A549 (cell line): Measurements from ENCODE around the gene DCAF6. TPM values are rescaled to one million over a fixed set of nuclear protein-coding genes. Genes with fewer than 3 reads are reported as not detected.

Source experiments
- ATAC-seq, 2 experiments: fragments of 200-7000 bp in 1 of 2; fragments of >200 bp in 1 of 2; cut with Nextera tagmentation in 1 of 2; cut with Tn5 transposase in 1 of 2; 3 replicates each; pipeline versions ENCODE4 v1.8.0 to v1.9.1; 2018 to 2020; ENCODE audit warnings: mild to moderate bottlenecking in 1 of 2, moderate library complexity in 1 of 2
- CTCF ChIA-PET: fragments of 300-600 bp; sonication (Branson Sonifier 250); formaldehyde crosslinking; extraction: SDS; loops from one replicate; lab custom pipeline; 2021; ENCODE audit warnings: antibody characterized with exemption, inconsistent platforms; lab: Yijun Ruan, JAX
- POLR2A ChIA-PET: fragments of 350-600 bp; formaldehyde crosslinking; extraction: SDS; loops from one replicate; lab custom pipeline; 2021; ENCODE audit warnings: antibody characterized with exemption, inconsistent platforms; lab: Yijun Ruan, JAX
- DNase-seq, 2 experiments: peaks; one replicate each; pipeline versions ENCODE4 v3.0.0 to v3.0.0-alpha.2; 2011 to 2016; ENCODE audit warnings: low read depth in 1 of 2, low spot score in 1 of 2
- FAIRE-seq: peaks from 2 replicates; lab custom pipeline; 2011; peaks lifted over from hg19 to GRCh38; lab: Jason Lieb, UNC
- H3K27ac ChIP-seq, 2 experiments: fragments of >200 bp; sonication (Bioruptor Twin); formaldehyde crosslinking; 3 replicates each; pipeline ENCODE4 v1.5.1; 2016 to 2017
- H3K4me1 ChIP-seq: fragments of >200 bp; sonication (Bioruptor Twin); formaldehyde crosslinking; 3 replicates; pipeline ENCODE4 v1.6.1; 2016
- H3K4me2 ChIP-seq: fragments of >200 bp; sonication (Bioruptor Twin); formaldehyde crosslinking; 3 replicates; pipeline ENCODE4 v1.6.1; 2016
- H3K4me3 ChIP-seq: fragments of >200 bp; sonication (Bioruptor Twin); formaldehyde crosslinking; 3 replicates; pipeline ENCODE4 v1.5.1; 2016
- H3K9me3 ChIP-seq: fragments of >200 bp; sonication (Bioruptor Twin); formaldehyde crosslinking; 3 replicates; pipeline ENCODE4 v1.6.1; 2016
- CBX8 ChIP-seq: fragments of 200-600 bp; sonication (generic); IDR thresholded peaks from 2 replicates; pipeline ENCODE4 v1.6.1; 2016
- CHD4 ChIP-seq: fragments of 200-600 bp; sonication (generic); IDR thresholded peaks from 2 replicates; pipeline ENCODE4 v1.6.1; 2016; ENCODE audit warnings: antibody characterized with exemption, mild to moderate bottlenecking, borderline replicate concordance
- EHMT2 ChIP-seq: fragments of 200-600 bp; sonication (generic); IDR thresholded peaks from 2 replicates; pipeline ENCODE4 v1.6.1; 2016; ENCODE audit warnings: antibody characterized with exemption, low read depth, mild to moderate bottlenecking, moderate library complexity
- EP300 ChIP-seq, 2 experiments: fragments of >200 bp; sonication (Bioruptor Twin); formaldehyde crosslinking; IDR thresholded peaks; 2 replicates in 1 of 2; 3 replicates in 1 of 2; pipeline ENCODE4 v1.6.1; 2016 to 2017
- ESRRA ChIP-seq: fragments of 150-350 bp; IDR thresholded peaks from 2 replicates; pipeline ENCODE4 v1.6.1; 2014; ENCODE audit warnings: mild to moderate bottlenecking, low read length, borderline replicate concordance
- FOSB ChIP-seq: fragments of 250-450 bp; sonication (Bioruptor Pico); IDR thresholded peaks from 2 replicates; pipeline ENCODE4 v1.5.0; 2020; ENCODE audit warnings: mild to moderate bottlenecking, moderate library complexity
- FOSL2 ChIP-seq, 2 experiments: fragments of 450-650 bp in 1 of 2; fragments of >200 bp in 1 of 2; sonication (Bioruptor Twin) in 1 of 2; formaldehyde crosslinking; IDR thresholded peaks; 2 replicates each; pipeline versions ENCODE4 v1.5.0 to v1.6.1; 2016 to 2020; ENCODE audit warnings: mild to moderate bottlenecking in 1 of 2, moderate library complexity in 1 of 2
- FOXS1 ChIP-seq: fragments of 250-450 bp; sonication (Bioruptor Pico); IDR thresholded peaks from 2 replicates; pipeline ENCODE4 v1.5.0; 2020; ENCODE audit warnings: mild to moderate bottlenecking, moderate library complexity
- JUNB ChIP-seq: fragments of >200 bp; sonication (Bioruptor Twin); formaldehyde crosslinking; IDR thresholded peaks from 2 replicates; pipeline ENCODE4 v1.6.1; 2016
- KDM1A ChIP-seq: fragments of 200-600 bp; sonication (generic); IDR thresholded peaks from 2 replicates; pipeline ENCODE4 v1.6.1; 2016; ENCODE audit warnings: low read depth, mild to moderate bottlenecking
- MYC ChIP-seq: IDR thresholded peaks from 2 replicates; pipeline ENCODE4 v1.6.1; 2012; ENCODE audit warnings: mild to moderate bottlenecking, inconsistent platforms, low read length, improper control_type of control experiment, borderline replicate concordance
- NPAS2 ChIP-seq: fragments of 250-450 bp; sonication (Bioruptor Pico); IDR thresholded peaks from 2 replicates; pipeline ENCODE4 v1.8.0; 2022; ENCODE audit warnings: mild to moderate bottlenecking, moderate library complexity, borderline replicate concordance
- PHF8 ChIP-seq: fragments of 200-600 bp; sonication (generic); IDR thresholded peaks from 2 replicates; pipeline ENCODE4 v1.6.1; 2016; ENCODE audit warnings: low read depth, mild to moderate bottlenecking, antibody characterized with exemption, moderate library complexity, borderline replicate concordance
- RFX5 ChIP-seq: fragments of 450-650 bp; IDR thresholded peaks from 2 replicates; pipeline ENCODE4 v1.7.1; 2014; ENCODE audit warnings: antibody characterized with exemption, mild to moderate bottlenecking, moderate library complexity
- SMC3 ChIP-seq: fragments of >200 bp; sonication (Bioruptor Twin); formaldehyde crosslinking; IDR thresholded peaks from 3 replicates; pipeline ENCODE4 v1.6.1; 2018; ENCODE audit warnings: inconsistent platforms
- SREBF2 ChIP-seq: fragments of 450-650 bp; IDR thresholded peaks from 2 replicates; pipeline ENCODE4 v1.6.1; 2014; ENCODE audit warnings: mild to moderate bottlenecking, moderate library complexity
- TFCP2L1 ChIP-seq: fragments of 250-450 bp; sonication (Bioruptor Pico); IDR thresholded peaks from 2 replicates; pipeline ENCODE4 v1.5.0; 2021; ENCODE audit warnings: mild to moderate bottlenecking
- ZNF302 ChIP-seq: fragments of 250-450 bp; sonication (Bioruptor Pico); IDR thresholded peaks from 2 replicates; pipeline ENCODE4 v1.9.0; 2021; ENCODE audit warnings: inconsistent platforms, mild to moderate bottlenecking, moderate library complexity
- WGBS: methylation state at CpG from one replicate; pipeline ENCODE4 v1.1.6; 2017; ENCODE audit errors: missing lambda C conversion rate; 5-methylcytosine and 5-hydroxymethylcytosine counted together
- polyA plus RNA-seq, 4 experiments: library from polyadenylated mRNA; depleted of rRNA in 3 of 4; stranded (reverse); fragments of >200 nt; fragmentation: RNase III in 1 of 4; extraction: RNeasy Plus Mini Kit Qiagen cat#74134 plus additional on column Dnase treatment in 1 of 4; gene quantifications; 2 replicates in 3 of 4; 3 replicates in 1 of 4; pipeline ENCODE4 v1.2.3, GENCODE V29; 2011 to 2017
- TF ChIP-seq, protein P1 (sequence below): fragments of 450-650 bp; IDR thresholded peaks from 2 replicates; pipeline ENCODE4 v1.6.1; 2014; ENCODE audit warnings: antibody characterized with exemption
- TF ChIP-seq, protein P2 (sequence below): fragments of >200 bp; sonication (Bioruptor Twin); formaldehyde crosslinking; IDR thresholded peaks from 2 replicates; pipeline ENCODE4 v1.6.1; 2016
- TF ChIP-seq, protein P3 (sequence below): fragments of 250-450 bp; sonication (Bioruptor Pico); IDR thresholded peaks from 2 replicates; pipeline ENCODE4 v1.5.0; 2021; ENCODE audit warnings: mild to moderate bottlenecking, moderate library complexity, borderline replicate concordance
- TF ChIP-seq, protein P4 (sequence below): fragments of 200-600 bp; sonication (generic); IDR thresholded peaks from 2 replicates; pipeline ENCODE4 v1.6.1; 2016; ENCODE audit warnings: antibody characterized with exemption, mild to moderate bottlenecking, moderate library complexity

The DCAF6 gene
- polyA plus RNA-seq, 2 of the 4 experiments (the other 2 are of a cell fraction) = 39.9 to 74.7 TPM

DNA sequence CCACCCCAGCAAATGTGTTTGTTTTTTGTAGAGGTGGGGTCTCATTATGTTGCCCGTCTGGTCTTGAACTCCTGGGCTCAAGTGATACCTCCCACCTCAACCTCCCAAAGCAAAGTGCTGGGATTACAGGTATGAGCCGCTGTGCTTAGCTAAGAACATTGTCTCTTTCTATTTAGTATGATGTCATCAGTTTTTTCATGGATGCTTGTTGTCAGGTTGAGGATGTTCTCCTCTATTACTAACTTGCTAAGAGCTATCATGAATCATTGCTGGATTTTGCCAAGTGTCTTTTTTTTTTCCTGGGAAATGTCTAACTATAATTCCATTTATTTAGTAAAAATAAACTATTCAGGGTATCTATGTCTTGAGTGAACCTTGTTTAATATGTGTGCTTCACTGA, 19.4 kb downstream of the DCAF6 start:
- Histone ChIP-seq H3K9me3 (no peaks in the 10 kb centered on the region), H3K27ac (no peak overlapping the region), H3K4me3 (no peak overlapping the region), H3K4me2 (no peak overlapping the region), H3K4me1 (peaks cover 7% of the 10 kb centered on the region)
- FAIRE-seq (no peak), ATAC-seq (no peak), DNase-seq (no peak)
- ChIA-PET CTCF (no interaction called here), POLR2A (no interaction called here)
- no peak for TF ChIP-seq CHD4
- no peak for TF ChIP-seq EHMT2
- TF ChIP-seq CBX8 = no peak
- TF ChIP-seq FOXS1 = no peak
- no peak for TF ChIP-seq SMC3
- TF ChIP-seq, protein P1, sequence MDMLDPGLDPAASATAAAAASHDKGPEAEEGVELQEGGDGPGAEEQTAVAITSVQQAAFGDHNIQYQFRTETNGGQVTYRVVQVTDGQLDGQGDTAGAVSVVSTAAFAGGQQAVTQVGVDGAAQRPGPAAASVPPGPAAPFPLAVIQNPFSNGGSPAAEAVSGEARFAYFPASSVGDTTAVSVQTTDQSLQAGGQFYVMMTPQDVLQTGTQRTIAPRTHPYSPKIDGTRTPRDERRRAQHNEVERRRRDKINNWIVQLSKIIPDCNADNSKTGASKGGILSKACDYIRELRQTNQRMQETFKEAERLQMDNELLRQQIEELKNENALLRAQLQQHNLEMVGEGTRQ = no peak
- TF ChIP-seq ESRRA = no peak
- TF ChIP-seq TFCP2L1 (CRISPR knock-in tag) = no peak
- TF ChIP-seq, protein P2, sequence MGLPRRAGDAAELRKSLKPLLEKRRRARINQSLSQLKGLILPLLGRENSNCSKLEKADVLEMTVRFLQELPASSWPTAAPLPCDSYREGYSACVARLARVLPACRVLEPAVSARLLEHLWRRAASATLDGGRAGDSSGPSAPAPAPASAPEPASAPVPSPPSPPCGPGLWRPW = no peak
- no peak for TF ChIP-seq FOSB (CRISPR knock-in tag)
- no peak for TF ChIP-seq MYC
- 93% methylated on average over 2 of the region's 2 CpGs for whole genome bisulfite sequencing

DNA sequence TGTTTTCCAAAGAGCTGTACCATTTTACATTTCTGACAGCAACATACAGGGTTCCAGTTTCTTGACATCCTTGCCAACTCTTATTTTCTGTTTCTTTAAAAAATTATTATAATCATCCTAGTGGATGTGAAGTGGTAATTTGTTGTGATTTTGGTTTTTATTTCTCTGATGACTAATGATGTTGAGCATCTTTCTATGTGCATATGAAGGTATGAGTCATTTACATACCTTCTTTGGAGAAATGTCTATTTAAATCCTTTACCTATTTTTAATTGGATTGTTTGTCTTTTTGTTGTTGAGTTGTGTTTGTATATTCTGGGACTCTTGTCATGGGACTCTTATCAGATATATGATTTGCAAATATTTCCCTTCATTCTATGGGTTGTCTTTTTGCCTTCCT, 21.2 kb downstream of the DCAF6 start:
- Histone ChIP-seq H3K9me3 (no peaks in the 10 kb centered on the region), H3K4me3 (no peak overlapping the region), H3K4me2 (no peak overlapping the region), H3K4me1 (no peaks in the 10 kb centered on the region), H3K27ac (no peak overlapping the region)
- TF ChIP-seq RFX5 = no peak
- no peak for TF ChIP-seq ZNF302 (CRISPR knock-in tag)
- TF ChIP-seq KDM1A = no peak
- no peak for TF ChIP-seq TFCP2L1 (CRISPR knock-in tag)
- TF ChIP-seq FOSL2 (IDR thresholded peaks at IDR 0.05) = no peak
- TF ChIP-seq FOSL2 (CRISPR knock-in tag; IDR thresholded peaks at IDR 0.05) = peak; percentile 75
- no peak for ATAC-seq
- no peak for FAIRE-seq
- POLR2A ChIA-PET = no interaction called here
- CTCF ChIA-PET = interaction anchor here (0.7 kb wide), 2 partner anchors 11 to 65 kb away, joined by 3 read pairs; no protein-coding TSS in a partner anchor
- DNase-seq = no peak

DNA sequence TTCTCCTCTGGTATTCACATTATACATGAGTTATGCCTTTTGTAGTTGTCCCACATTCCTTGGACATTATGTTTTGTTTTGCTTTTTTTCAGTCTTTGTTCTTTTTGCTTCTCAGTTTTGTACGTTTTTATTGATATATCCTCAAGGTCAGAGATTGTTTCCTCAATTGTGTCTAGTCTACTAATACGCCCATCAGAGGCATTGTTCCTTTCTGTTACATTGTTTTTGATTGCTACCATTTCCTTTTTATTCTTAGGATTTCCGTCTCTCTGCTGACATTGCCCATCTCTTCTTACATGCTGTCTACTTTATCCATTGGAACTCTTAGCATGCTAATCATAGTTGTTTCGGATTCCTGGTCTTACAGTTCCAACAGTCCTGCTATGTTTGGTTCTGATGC, 28.2 kb downstream of the DCAF6 start:
- FAIRE-seq (no peak), DNase-seq (no peak), ATAC-seq (no peak)
- H3K4me2 ChIP-seq = no peak overlapping the region
- ChIA-PET CTCF (no interaction called here), POLR2A (no interaction called here)
- 83% methylated on average over 4 of the region's 4 CpGs for WGBS
- H3K9me3 ChIP-seq = no peaks in the 10 kb centered on the region; the same call in 2 of the 3 replicates
- H3K4me1 ChIP-seq = peaks cover 10% of the 10 kb centered on the region
- no peak overlapping the region for H3K4me3 ChIP-seq
- TF ChIP-seq PHF8 (no peak), RFX5 (no peak), EP300 (IDR thresholded peaks at IDR 0.05) (no peak)
- TF ChIP-seq, protein P1 = no peak
- no peak overlapping the region for H3K27ac ChIP-seq

DNA sequence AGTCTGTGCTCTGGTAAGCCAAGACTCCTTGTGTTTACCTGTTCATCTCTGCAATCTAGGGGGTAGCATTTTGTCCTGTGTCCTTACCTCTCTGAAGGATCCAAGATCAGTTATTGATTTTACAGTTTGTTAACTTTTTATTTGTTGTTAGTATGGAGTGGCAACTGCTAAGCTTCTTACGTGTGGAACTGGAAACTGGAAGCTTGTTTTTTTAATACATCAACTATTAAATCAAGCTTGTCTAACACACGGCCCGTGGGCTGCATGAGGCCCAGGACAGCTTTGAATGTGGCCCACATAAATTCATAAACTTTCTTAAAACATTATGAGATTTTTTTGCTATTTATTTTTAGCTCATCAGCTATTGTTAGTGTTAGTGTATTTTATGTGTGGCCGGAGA, 29.6 kb downstream of the DCAF6 start:
- 54% methylated on average over 4 of the region's 4 CpGs for WGBS
- H3K4me1 ChIP-seq = peaks cover 10% of the 10 kb centered on the region
- H3K27ac ChIP-seq = no peak overlapping the region
- no peak for ATAC-seq
- H3K4me2 ChIP-seq = peak overlapping the region; percentile 12; the same call in 1 of the 3 replicates
- CTCF ChIA-PET = interaction anchor here (1.0 to 1.2 kb wide), 2 partner anchors 12 to 116 kb away, joined by 4 read pairs; no protein-coding TSS in a partner anchor
- FAIRE-seq = no peak
- TF ChIP-seq, protein P3, sequence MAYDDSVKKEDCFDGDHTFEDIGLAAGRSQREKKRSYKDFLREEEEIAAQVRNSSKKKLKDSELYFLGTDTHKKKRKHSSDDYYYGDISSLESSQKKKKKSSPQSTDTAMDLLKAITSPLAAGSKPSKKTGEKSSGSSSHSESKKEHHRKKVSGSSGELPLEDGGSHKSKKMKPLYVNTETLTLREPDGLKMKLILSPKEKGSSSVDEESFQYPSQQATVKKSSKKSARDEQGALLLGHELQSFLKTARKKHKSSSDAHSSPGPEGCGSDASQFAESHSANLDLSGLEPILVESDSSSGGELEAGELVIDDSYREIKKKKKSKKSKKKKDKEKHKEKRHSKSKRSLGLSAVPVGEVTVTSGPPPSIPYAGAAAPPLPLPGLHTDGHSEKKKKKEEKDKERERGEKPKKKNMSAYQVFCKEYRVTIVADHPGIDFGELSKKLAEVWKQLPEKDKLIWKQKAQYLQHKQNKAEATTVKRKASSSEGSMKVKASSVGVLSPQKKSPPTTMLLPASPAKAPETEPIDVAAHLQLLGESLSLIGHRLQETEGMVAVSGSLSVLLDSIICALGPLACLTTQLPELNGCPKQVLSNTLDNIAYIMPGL (CRISPR knock-in tag) = no peak
- TF ChIP-seq, protein P4, sequence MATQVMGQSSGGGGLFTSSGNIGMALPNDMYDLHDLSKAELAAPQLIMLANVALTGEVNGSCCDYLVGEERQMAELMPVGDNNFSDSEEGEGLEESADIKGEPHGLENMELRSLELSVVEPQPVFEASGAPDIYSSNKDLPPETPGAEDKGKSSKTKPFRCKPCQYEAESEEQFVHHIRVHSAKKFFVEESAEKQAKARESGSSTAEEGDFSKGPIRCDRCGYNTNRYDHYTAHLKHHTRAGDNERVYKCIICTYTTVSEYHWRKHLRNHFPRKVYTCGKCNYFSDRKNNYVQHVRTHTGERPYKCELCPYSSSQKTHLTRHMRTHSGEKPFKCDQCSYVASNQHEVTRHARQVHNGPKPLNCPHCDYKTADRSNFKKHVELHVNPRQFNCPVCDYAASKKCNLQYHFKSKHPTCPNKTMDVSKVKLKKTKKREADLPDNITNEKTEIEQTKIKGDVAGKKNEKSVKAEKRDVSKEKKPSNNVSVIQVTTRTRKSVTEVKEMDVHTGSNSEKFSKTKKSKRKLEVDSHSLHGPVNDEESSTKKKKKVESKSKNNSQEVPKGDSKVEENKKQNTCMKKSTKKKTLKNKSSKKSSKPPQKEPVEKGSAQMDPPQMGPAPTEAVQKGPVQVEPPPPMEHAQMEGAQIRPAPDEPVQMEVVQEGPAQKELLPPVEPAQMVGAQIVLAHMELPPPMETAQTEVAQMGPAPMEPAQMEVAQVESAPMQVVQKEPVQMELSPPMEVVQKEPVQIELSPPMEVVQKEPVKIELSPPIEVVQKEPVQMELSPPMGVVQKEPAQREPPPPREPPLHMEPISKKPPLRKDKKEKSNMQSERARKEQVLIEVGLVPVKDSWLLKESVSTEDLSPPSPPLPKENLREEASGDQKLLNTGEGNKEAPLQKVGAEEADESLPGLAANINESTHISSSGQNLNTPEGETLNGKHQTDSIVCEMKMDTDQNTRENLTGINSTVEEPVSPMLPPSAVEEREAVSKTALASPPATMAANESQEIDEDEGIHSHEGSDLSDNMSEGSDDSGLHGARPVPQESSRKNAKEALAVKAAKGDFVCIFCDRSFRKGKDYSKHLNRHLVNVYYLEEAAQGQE = no peak
- TF ChIP-seq NPAS2 (CRISPR knock-in tag) = no peak
- no peak for TF ChIP-seq JUNB
- TF ChIP-seq SMC3 = no peak
- TF ChIP-seq SREBF2 = no peak
- no peak for TF ChIP-seq FOSB (CRISPR knock-in tag)
- no peak for TF ChIP-seq ZNF302 (CRISPR knock-in tag)
- TF ChIP-seq MYC = no peak
- TF ChIP-seq, all 56 proteins: peak for 0
- no peak for DNase-seq
- Histone ChIP-seq H3K9me3 (no peaks in the 10 kb centered on the region; the same call in 2 of the 3 replicates), H3K4me3 (no peak overlapping the region)
- POLR2A ChIA-PET = no interaction called here
